ENCODE results near the gene UBXN11.

The UBXN11 gene

GRCh38 chr1:26268290-26269197 is 37.9 kb downstream of the UBXN11 start:
- DNase-seq: no peak

GRCh38 chr1:26265405-26265804 is 41.0 kb downstream of the UBXN11 start:
- DNase-seq: no peak

GRCh38 chr1:26263212-26263611 is 43.2 kb downstream of the UBXN11 start:
- DNase-seq: no peak

- peak in 1 of 14 donors; percentile 4 for DNase-seq
Measured at GRCh38 chr1:26259578-26259977, 46.9 kb downstream of the UBXN11 start.

GRCh38 chr1:26259005-26259404 is 47.4 kb downstream of the UBXN11 start:
- DNase-seq: no peak

GRCh38 chr1:26257222-26257621 is 49.2 kb downstream of the UBXN11 start:
- no peak for DNase-seq

- no peak for DNase-seq
Measured at GRCh38 chr1:26254404-26254803, 52.0 kb downstream of the UBXN11 start.

GRCh38 chr1:26252718-26253117 is 53.7 kb downstream of the UBXN11 start:
- no peak for DNase-seq

- peak in 2 of 14 donors; percentile 3 to 9 for DNase-seq
Measured at GRCh38 chr1:26239936-26240335, 66.5 kb downstream of the UBXN11 start.

GRCh38 chr1:26237230-26237966 is 69.0 kb downstream of the UBXN11 start:
- DNase-seq: no peak

- DNase-seq: peak in 5 of 14 donors; percentile 16 to 39 (median 34)
Measured at GRCh38 chr1:26234644-26235370, 71.6 kb downstream of the UBXN11 start.

GRCh38 chr1:26233903-26234643 is 72.4 kb downstream of the UBXN11 start, which contains the start of gene CEP85:
Gene CEP85 (plus strand): TSS chr1:26234200. CDS start chr1:26239784, 5,584 bp downstream.
- DNase-seq: peak; percentile 89 to 98 (median 97)
